Ovary (tissue), 9 donors: ENCODE measurements around the gene SIPA1L3. TPM values are rescaled to one million over a fixed set of nuclear protein-coding genes. Genes with fewer than 3 reads are reported as not detected.

ENCODE experiments used
- DNase-seq, 5 donors: peaks; one replicate each; pipeline ENCODE4 v3.0.0-alpha.2; 2019 to 2020
- H3K27ac ChIP-seq, 2 donors: fragments of 200-600 bp; one replicate each; pipeline versions ENCODE4 v1.5.1 to v1.8.0; 2019 to 2022
- H3K27me3 ChIP-seq: fragments of 200-600 bp; one replicate; pipeline ENCODE4 v1.8.0; 2022
- H3K36me3 ChIP-seq: fragments of 200-600 bp; sonication (generic); one replicate; pipeline ENCODE4 v1.5.1; 2019
- H3K4me1 ChIP-seq: one replicate; pipeline ENCODE4 v1.8.1; 2013; ENCODE audit warnings: mild to moderate bottlenecking, moderate library complexity; ENCODE audit not compliant: insufficient read depth
- H3K4me3 ChIP-seq: fragments of 200-600 bp; sonication (generic); one replicate; pipeline ENCODE4 v1.5.1; 2017
- H3K9me3 ChIP-seq, 2 donors: fragments of 200-600 bp in 1 of 2; sonication (generic) in 1 of 2; one replicate each; pipeline versions ENCODE4 v1.5.1 to v1.8.1; 2013 to 2019; ENCODE audit warnings: mild to moderate bottlenecking in 1 of 2, moderate library complexity in 1 of 2
- CTCF ChIP-seq, 3 donors: fragments of 450-650 bp in 2 of 3; fragments of 200-600 bp in 1 of 3; IDR thresholded peaks; one replicate each; pipeline versions ENCODE4 v1.5.1 to v1.8.0; 2016 to 2022; ENCODE audit warnings: antibody characterized with exemption in 3 of 3, mild to moderate bottlenecking in 1 of 3
- EP300 ChIP-seq: sonication (generic); formaldehyde crosslinking; IDR thresholded peaks from one replicate; pipeline ENCODE4 v1.6.1; 2017; ENCODE audit warnings: antibody characterized with exemption
- POLR2A ChIP-seq: fragments of 450-650 bp; IDR thresholded peaks from one replicate; pipeline ENCODE4 v1.6.1; 2017; ENCODE audit warnings: antibody characterized with exemption, mild to moderate bottlenecking, moderate library complexity
- WGBS, 3 donors: extraction: QIAGEN DNeasy Blood & Tissue Kit in 1 of 3; methylation state at CpG; one replicate each; pipeline versions ENCODE4 v1.1.5 to v1.1.7; 2013 to 2017; 5-methylcytosine and 5-hydroxymethylcytosine counted together
- intact Hi-C, 4 donors: fragments of 100-400 bp; cut with DNase I; formaldehyde crosslinking; loops; one replicate each; pipeline versions ENCODE4 v1.11.0 to v1.15.1; 2022 to 2023
- polyA plus RNA-seq, 2 donors: library from polyadenylated mRNA; stranded (reverse); fragments of 200-250 nt in 1 of 2; fragments of 350-450 nt in 1 of 2; fragmentation: Illumina TruSeq in 1 of 2; extraction: RNeasy Lipid Tissue Mini Kit (QIAGEN cat#74804) in 1 of 2; gene quantifications; one replicate each; pipeline ENCODE4 v1.2.3, GENCODE V29; 2013 to 2014
- total RNA-seq, 7 donors: library from RNA; depleted of rRNA in 2 of 7; stranded (reverse); fragments of >200 nt in 2 of 7; fragmentation: NEBNext Ultra II Directional in 3 of 7; extraction: Animal tissue kit (Norgen Biotek cat#: 25700) in 3 of 7; gene quantifications; one replicate each; pipeline versions ENCODE4 v1.1.0 to v1.2.4, GENCODE V29; 2016 to 2023
- donor health status: DM: no; HTN: no; CAD: no; lungs with moderate emphysema.
- donor health status: DM: no; HTN: no; CAD: no.
- donor health status: Bipolar disorder and iron deficiency.
- donor health status: DM: yes; HTN: yes; CAD: no.
- donor health status: DM: no; HTN: no; CAD: no.
- donor health status: DM: yes; HTN: yes; CAD: no.

The SIPA1L3 gene
- total and polyA plus RNA-seq, 9 donors = 4.5 to 27.9 (median 18.2) TPM

GRCh38 chr19:38039966-38040365 is 133.0 kb downstream of the SIPA1L3 start:
- no peak overlapping the region for H3K27ac ChIP-seq
- TF ChIP-seq EP300 (no peak), CTCF (IDR thresholded peaks at IDR 0.05) (no peak), POLR2A (no peak)
- WGBS, 3 donors = 91 to 93% (median 92%) methylated on average over 6 of the region's 6 CpGs
- peaks cover 7% of the 10 kb centered on the region for H3K4me1 ChIP-seq
- no peak overlapping the region for H3K4me3 ChIP-seq
- DNase-seq = no peak
- no peaks in the 10 kb centered on the region for H3K9me3 ChIP-seq
- H3K27me3 ChIP-seq = no peaks in the 10 kb centered on the region
- H3K36me3 ChIP-seq = no peaks in the 10 kb centered on the region
- intact Hi-C loops = no loop called here

GRCh38 chr19:38042132-38042531 is 135.1 kb downstream of the SIPA1L3 start:
- no peak overlapping the region for H3K4me3 ChIP-seq
- intact Hi-C loops = no loop called here
- DNase-seq = no peak
- TF ChIP-seq CTCF (IDR thresholded peaks at IDR 0.05) = no peak
- H3K4me1 ChIP-seq = no peaks in the 10 kb centered on the region
- whole genome bisulfite sequencing, 3 donors = 93 to 95% (median 94%) methylated on average over 2 of the region's 2 CpGs
- no peaks in the 10 kb centered on the region for H3K36me3 ChIP-seq
- H3K27me3 ChIP-seq = no peaks in the 10 kb centered on the region
- no peak overlapping the region for H3K27ac ChIP-seq
- H3K9me3 ChIP-seq = no peaks in the 10 kb centered on the region

- intact Hi-C loops = no loop called here
- 90 to 94% (median 92%) methylated on average over 5 of the region's 5 CpGs for WGBS, 3 donors
- no peak for TF ChIP-seq CTCF (IDR thresholded peaks at IDR 0.05)
- TF ChIP-seq EP300 = no peak
- no peak for TF ChIP-seq POLR2A
- no peak for DNase-seq
- Histone ChIP-seq H3K9me3 (no peaks in the 10 kb centered on the region), H3K4me3 (no peak overlapping the region), H3K4me1 (no peaks in the 10 kb centered on the region), H3K27me3 (no peaks in the 10 kb centered on the region), H3K36me3 (no peaks in the 10 kb centered on the region), H3K27ac (no peak overlapping the region)
These were observed 136.7 kb downstream of the SIPA1L3 start for GRCh38 chr19:38043649-38044144.

- H3K36me3 ChIP-seq = no peaks in the 10 kb centered on the region
- H3K27ac ChIP-seq = no peak overlapping the region
- no peaks in the 10 kb centered on the region for H3K27me3 ChIP-seq
- no peak for DNase-seq
- H3K9me3 ChIP-seq = no peaks in the 10 kb centered on the region
- no peak overlapping the region for H3K4me3 ChIP-seq
- 90 to 92% (median 90%) methylated on average over 16 of the region's 16 CpGs for WGBS, 3 donors
- intact Hi-C loops = no loop called here
- TF ChIP-seq EP300 (no peak), CTCF (IDR thresholded peaks at IDR 0.05) (no peak), POLR2A (no peak)
- H3K4me1 ChIP-seq = no peaks in the 10 kb centered on the region
These were observed 137.5 kb downstream of the SIPA1L3 start for GRCh38 chr19:38044267-38045111.
